ENCODE data around the gene CD33. TPM values are rescaled to one million over a fixed set of nuclear protein-coding genes. Genes with fewer than 3 reads are reported as not detected.
"Not testable (repeated sequence)": the region's sequence is repeated elsewhere in the genome, so short reads cannot be mapped to it uniquely, and the experiment has no call there.

Gene CD33
- 0.21 TPM in 1 of 2 replicates, not detected in the other for total RNA-seq
- polyA plus RNA-seq (2012): not detected

- not testable (repeated sequence) for DNase-seq (ENCODE audit: low read depth)
Measured at GRCh38 chr19:51224898-51225393, at the start of gene CD33. TSS of gene CD33 (plus strand) at chr19:51225080. CDS start at chr19:51225119, 39 bp downstream.

GRCh38 chr19:51179256-51179655, 45.6 kb upstream of the CD33 start:
- DNase-seq (ENCODE audit: low read depth): no peak

- no peak for DNase-seq (ENCODE audit: low read depth)
Measured at GRCh38 chr19:51181377-51181912, 43.4 kb upstream of the CD33 start.

- DNase-seq (ENCODE audit: low read depth): no peak
Measured at GRCh38 chr19:51181913-51182419, 42.9 kb upstream of the CD33 start.

GRCh38 chr19:51183629-51184028, 41.3 kb upstream of the CD33 start:
- no peak for DNase-seq (ENCODE audit: low read depth)

GRCh38 chr19:51185069-51185867, 39.6 kb upstream of the CD33 start:
- no peak for DNase-seq (ENCODE audit: low read depth)

- DNase-seq (ENCODE audit: low read depth): no peak
Measured at GRCh38 chr19:51185868-51186215, 39.0 kb upstream of the CD33 start.

- no peak for DNase-seq (ENCODE audit: low read depth)
Measured at GRCh38 chr19:51186323-51186722, 38.6 kb upstream of the CD33 start.

GRCh38 chr19:51187395-51188226, 37.3 kb upstream of the CD33 start:
- no peak for DNase-seq (ENCODE audit: low read depth)

- DNase-seq (ENCODE audit: low read depth): peak; percentile 9
Measured at GRCh38 chr19:51188227-51188559, 36.7 kb upstream of the CD33 start.

GRCh38 chr19:51192689-51193088, 32.2 kb upstream of the CD33 start:
- DNase-seq (ENCODE audit: low read depth): no peak

GRCh38 chr19:51194527-51195315, 30.2 kb upstream of the CD33 start:
- DNase-seq (ENCODE audit: low read depth): no peak

GRCh38 chr19:51195316-51195586, 29.6 kb upstream of the CD33 start:
- no peak for DNase-seq (ENCODE audit: low read depth)

GRCh38 chr19:51195616-51196015, 29.3 kb upstream of the CD33 start:
- DNase-seq (ENCODE audit: low read depth): no peak

- DNase-seq (ENCODE audit: low read depth): no peak
Measured at GRCh38 chr19:51196181-51196580, 28.7 kb upstream of the CD33 start.

GRCh38 chr19:51198641-51199040, 26.2 kb upstream of the CD33 start:
- no peak for DNase-seq (ENCODE audit: low read depth)

- no peak for DNase-seq (ENCODE audit: low read depth)
Measured at GRCh38 chr19:51200071-51200666, 24.7 kb upstream of the CD33 start.

- DNase-seq (ENCODE audit: low read depth): no peak
Measured at GRCh38 chr19:51201712-51202111, 23.2 kb upstream of the CD33 start.

GRCh38 chr19:51203916-51204315, 21.0 kb upstream of the CD33 start:
- DNase-seq (ENCODE audit: low read depth): no peak

GRCh38 chr19:51204321-51204720, 20.6 kb upstream of the CD33 start:
- DNase-seq (ENCODE audit: low read depth): no peak

- DNase-seq (ENCODE audit: low read depth): peak; percentile 6
Measured at GRCh38 chr19:51207747-51208146, 17.1 kb upstream of the CD33 start.
